GM23248 (cell line): ENCODE data around the gene FABP7. TPM values are rescaled to one million over a fixed set of nuclear protein-coding genes. Genes with fewer than 3 reads are reported as not detected.
A peak's percentile ranks its signal among the peaks of the same experiment; 100 is the strongest.

Source experiments
- DNase-seq: peaks from one replicate; pipeline ENCODE4 v3.0.0-alpha.2; 2015
- H2AFZ ChIP-seq: fragments of 200-600 bp; sonication (generic); 2 replicates; pipeline ENCODE4 v1.6.1; 2016; ENCODE audit warnings: antibody characterized with exemption
- H3F3A ChIP-seq: fragments of 200-600 bp; sonication (generic); 2 replicates; pipeline ENCODE4 v1.6.1; 2016; ENCODE audit warnings: mild to moderate bottlenecking, antibody characterized with exemption, mixed run types; ENCODE audit not compliant: insufficient read depth
- H3K27ac ChIP-seq: fragments of 200-600 bp; sonication (generic); 2 replicates; pipeline ENCODE4 v1.5.1; 2016; ENCODE audit warnings: mild to moderate bottlenecking
- H3K27me3 ChIP-seq: fragments of 200-600 bp; sonication (generic); replicated peaks from 2 replicates; pipeline ENCODE4 v1.6.1; 2016; ENCODE audit warnings: mild to moderate bottlenecking; ENCODE audit not compliant: insufficient read depth
- H3K36me3 ChIP-seq: fragments of 200-600 bp; sonication (generic); 2 replicates; pipeline ENCODE4 v1.6.1; 2016; ENCODE audit warnings: low read depth, mild to moderate bottlenecking
- H3K4me1 ChIP-seq: fragments of 200-600 bp; sonication (generic); 2 replicates; pipeline ENCODE4 v1.6.1; 2016; ENCODE audit warnings: mild to moderate bottlenecking; ENCODE audit not compliant: insufficient read depth
- H3K4me2 ChIP-seq: fragments of 200-600 bp; sonication (generic); one replicate; pipeline ENCODE4 v1.6.1; 2016; ENCODE audit warnings: mild to moderate bottlenecking; ENCODE audit not compliant: unreplicated experiment
- H3K4me3 ChIP-seq: fragments of 200-600 bp; sonication (generic); 2 replicates; pipeline ENCODE4 v1.5.1; 2016; ENCODE audit warnings: mild to moderate bottlenecking
- H3K79me2 ChIP-seq: fragments of 200-600 bp; sonication (generic); 2 replicates; pipeline ENCODE4 v1.6.1; 2016; ENCODE audit warnings: mild to moderate bottlenecking; ENCODE audit not compliant: insufficient read depth
- H3K9ac ChIP-seq: fragments of 200-600 bp; sonication (generic); 2 replicates; pipeline ENCODE4 v1.6.1; 2016; ENCODE audit warnings: mild to moderate bottlenecking
- H3K9me2 ChIP-seq: fragments of 200-600 bp; sonication (generic); 2 replicates; pipeline ENCODE4 v1.6.1; 2016; ENCODE audit warnings: mixed run types, mild to moderate bottlenecking, moderate library complexity; ENCODE audit not compliant: insufficient read depth
- H3K9me3 ChIP-seq: fragments of 200-600 bp; sonication (generic); one replicate; pipeline ENCODE4 v1.6.1; 2017; ENCODE audit warnings: low read depth
- H4K20me1 ChIP-seq: fragments of 200-600 bp; sonication (generic); 2 replicates; pipeline ENCODE4 v1.6.0; 2016; ENCODE audit not compliant: insufficient read depth
- EZH2 ChIP-seq: fragments of 200-600 bp; sonication (generic); IDR thresholded peaks from 2 replicates; pipeline ENCODE4 v1.6.1; 2018; ENCODE audit warnings: antibody characterized with exemption, mild to moderate bottlenecking; ENCODE audit not compliant: insufficient read depth, poor library complexity, severe bottlenecking
- EZH2phosphoT487 ChIP-seq: fragments of 200-600 bp; sonication (generic); IDR thresholded peaks from 2 replicates; pipeline ENCODE4 v1.6.1; 2018; ENCODE audit warnings: antibody characterized with exemption, moderate library complexity, mild to moderate bottlenecking, low read depth; ENCODE audit not compliant: insufficient read depth
- WGBS, 2 experiments: methylation state at CpG; one replicate each; pipeline ENCODE4 v1.1.6; 2015 to 2017; ENCODE audit warnings: low lambda C conversion rate in 2 of 2, low coverage in 1 of 2; ENCODE audit errors: missing lambda C conversion rate in 2 of 2; 5-methylcytosine and 5-hydroxymethylcytosine counted together
- in situ Hi-C: fragments of 300-500 bp; cut with MboI; formaldehyde crosslinking; loops from 2 replicates; pipeline ENCODE4 v1.15.0; 2020
- polyA plus RNA-seq: library from polyadenylated mRNA; unstranded; fragments of >200 nt; fragmentation: Nextera tagmentation; extraction: Ambion mirVana; gene quantifications from 2 replicates; pipeline ENCODE4 v1.2.1, GENCODE V29; 2016
- total RNA-seq: library from RNA; depleted of rRNA; stranded (reverse); fragments of >200 nt; shearing (Covaris generic); gene quantifications from 2 replicates; pipeline ENCODE4 v1.2.3, GENCODE V29; 2014

Gene FABP7
- total and polyA plus RNA-seq, 2 experiments from 2014 or later, result not detected

GRCh38 chr6:122798099-122798641, 18.7 kb downstream of the FABP7 start:
- H3K9me2 ChIP-seq, result no peaks in the 10 kb centered on the region; the same call in 1 of the 2 replicates
- no peaks in the 10 kb centered on the region for H3K27me3 ChIP-seq
- H3K4me2 ChIP-seq, result peak overlapping the region; percentile 65
- H4K20me1 ChIP-seq, result no peaks in the 10 kb centered on the region
- no peaks in the 10 kb centered on the region for H3K36me3 ChIP-seq
- H3K4me1 ChIP-seq, result peaks cover 28% of the 10 kb centered on the region
- TF ChIP-seq EZH2phosphoT487 (0 out of 2 replicates have a peak, but pooled peaks have one; percentile 54), EZH2 (no peak)
- H3K9me3 ChIP-seq, result no peaks in the 10 kb centered on the region
- H3F3A ChIP-seq, result peaks cover 33% of the 10 kb centered on the region
- H3K4me3 ChIP-seq, result peak overlapping the region; percentile 26; the same call in 1 of the 2 replicates
- in situ Hi-C loops, result no loop called here
- peak overlapping the region; percentile 46 for H3K27ac ChIP-seq
- H3K9ac ChIP-seq, result no peak overlapping the region
- H3K79me2 ChIP-seq, result peaks cover 17% of the 10 kb centered on the region
- H2AFZ ChIP-seq, result no peak overlapping the region
- 2% methylated on average over 6 of the region's 6 CpGs for WGBS, 2 experiments
- DNase-seq, result peak; percentile 93

DNA sequence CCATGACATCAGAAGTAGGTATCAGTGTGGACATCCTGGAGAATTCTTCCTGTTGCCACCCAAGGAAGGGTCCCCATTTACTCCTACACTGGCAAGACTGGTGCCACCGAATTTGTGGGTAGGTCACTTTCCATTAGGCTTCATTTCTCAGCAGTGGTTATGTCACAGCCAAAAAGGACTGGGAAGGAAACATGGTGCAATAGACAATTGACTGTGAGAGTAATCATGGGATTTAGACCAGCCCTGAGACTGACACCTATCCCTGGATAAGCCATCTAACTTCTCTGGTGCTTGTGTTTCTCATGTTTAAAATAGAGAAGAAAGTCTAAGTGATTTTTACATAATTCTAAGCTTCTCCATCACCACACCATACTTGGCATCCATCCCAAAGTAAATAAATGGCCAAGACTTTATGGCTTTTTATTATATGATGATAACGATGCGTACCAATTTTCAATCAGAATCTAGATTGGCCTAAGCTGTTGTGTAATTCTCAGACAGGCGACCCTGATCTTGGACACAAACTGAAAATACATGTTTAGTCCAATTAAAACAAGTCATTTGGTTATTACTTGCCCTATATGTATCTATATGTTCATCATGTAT, 19.7 kb downstream of the FABP7 start:
- H3K4me3 ChIP-seq, result no peak overlapping the region
- no peak overlapping the region for H3K9ac ChIP-seq
- H3K4me2 ChIP-seq, result no peak overlapping the region
- no peak overlapping the region for H2AFZ ChIP-seq
- no peaks in the 10 kb centered on the region for H3K36me3 ChIP-seq
- no peaks in the 10 kb centered on the region for H3K9me3 ChIP-seq
- no peak overlapping the region for H3K27ac ChIP-seq
- TF ChIP-seq EZH2, result no peak
- TF ChIP-seq EZH2phosphoT487, result no peak
- H3K4me1 ChIP-seq, result peaks cover 28% of the 10 kb centered on the region
- in situ Hi-C loops, result no loop called here
- H3F3A ChIP-seq, result peaks cover 38% of the 10 kb centered on the region
- no peak for DNase-seq
- H4K20me1 ChIP-seq, result no peaks in the 10 kb centered on the region
- peaks cover 12% of the 10 kb centered on the region for H3K79me2 ChIP-seq
- no peaks in the 10 kb centered on the region for H3K27me3 ChIP-seq
- WGBS, 2 experiments, result 95 to 96% methylated on average over 4 of the region's 4 CpGs
- H3K9me2 ChIP-seq, result no peaks in the 10 kb centered on the region

DNA sequence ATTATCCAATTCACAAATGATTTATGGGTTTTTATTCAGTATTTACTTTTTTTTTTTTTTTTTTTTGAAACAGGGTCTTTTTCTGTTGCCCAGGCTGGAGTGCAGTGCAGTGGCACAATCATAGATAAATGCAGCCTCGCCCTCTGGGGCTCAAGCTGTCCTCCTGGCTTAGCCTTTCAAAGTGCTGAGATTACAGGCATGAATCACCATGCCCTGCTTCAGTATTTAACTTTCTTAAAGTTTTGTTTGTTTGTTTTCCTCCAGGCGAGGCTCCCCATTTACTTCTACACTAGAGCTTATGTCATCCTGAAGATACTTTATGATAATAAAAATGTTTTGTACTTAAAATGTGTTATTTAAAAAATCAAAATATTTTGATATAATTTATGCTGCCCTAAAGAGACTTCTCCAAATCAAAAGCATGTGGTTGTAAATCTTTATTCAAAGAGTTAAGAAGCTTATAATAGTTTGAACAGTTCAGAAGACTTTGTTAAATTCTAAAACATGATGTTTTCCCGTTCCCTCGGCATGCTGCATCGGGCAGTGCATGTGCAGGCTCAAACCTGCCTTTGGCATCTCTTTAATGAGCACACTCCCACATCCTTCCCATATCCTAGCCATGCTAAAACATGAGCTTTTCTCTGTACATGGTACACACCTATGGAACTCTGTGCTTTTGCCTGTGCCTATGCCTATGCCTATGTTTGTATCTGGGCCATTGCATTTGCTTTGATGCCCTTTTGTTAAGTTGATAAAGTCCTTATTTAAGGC, 20.6 kb downstream of the FABP7 start:
- in situ Hi-C loops, result no loop called here
- DNase-seq, result peak; percentile 56
- no peak overlapping the region for H2AFZ ChIP-seq
- H3K27ac ChIP-seq, result no peak overlapping the region
- no peak overlapping the region for H3K9ac ChIP-seq
- H4K20me1 ChIP-seq, result no peaks in the 10 kb centered on the region
- 45 to 46% methylated on average over 5 of the region's 5 CpGs for WGBS, 2 experiments
- no peaks in the 10 kb centered on the region for H3K36me3 ChIP-seq
- peaks cover 28% of the 10 kb centered on the region for H3K4me1 ChIP-seq
- no peak overlapping the region for H3K4me3 ChIP-seq
- no peaks in the 10 kb centered on the region for H3K27me3 ChIP-seq
- no peak overlapping the region for H3K4me2 ChIP-seq
- TF ChIP-seq EZH2 (no peak), EZH2phosphoT487 (no peak)
- peaks cover 38% of the 10 kb centered on the region for H3F3A ChIP-seq
- H3K9me2 ChIP-seq, result no peaks in the 10 kb centered on the region
- peaks cover 4% of the 10 kb centered on the region for H3K79me2 ChIP-seq
- H3K9me3 ChIP-seq, result no peaks in the 10 kb centered on the region

DNA sequence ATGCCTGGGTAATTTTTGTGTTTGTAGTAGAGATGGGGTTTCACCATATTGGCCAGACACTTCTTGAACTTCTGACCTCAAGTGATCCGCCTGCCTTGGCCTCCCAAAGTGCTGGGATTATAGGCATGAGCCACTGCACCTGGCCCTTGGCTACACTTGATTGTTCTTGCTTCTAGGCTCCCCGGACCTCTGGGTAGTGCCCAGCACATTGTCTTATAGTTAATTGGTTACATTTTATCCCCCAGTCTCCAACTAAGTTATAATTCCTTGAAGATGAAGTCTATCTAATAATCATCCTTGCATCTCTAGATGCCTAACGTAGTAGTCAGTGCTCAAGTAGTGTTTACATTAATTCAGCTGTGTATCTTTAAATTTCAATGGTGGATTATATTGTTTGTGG, 21.4 kb downstream of the FABP7 start:
- Histone ChIP-seq H3K4me1 (peaks cover 28% of the 10 kb centered on the region), H3K9me3 (no peaks in the 10 kb centered on the region), H3F3A (peaks cover 38% of the 10 kb centered on the region), H3K79me2 (no peaks in the 10 kb centered on the region; the same call in 1 of the 2 replicates), H3K27me3 (no peaks in the 10 kb centered on the region), H4K20me1 (no peaks in the 10 kb centered on the region), H3K27ac (no peak overlapping the region), H3K9ac (no peak overlapping the region), H3K9me2 (no peaks in the 10 kb centered on the region), H2AFZ (no peak overlapping the region), H3K36me3 (no peaks in the 10 kb centered on the region), H3K4me3 (no peak overlapping the region), H3K4me2 (no peak overlapping the region)
- in situ Hi-C loops, result no loop called here
- DNase-seq, result no peak
- WGBS, 2 experiments, result 53 to 56% methylated on average over 3 of the region's 3 CpGs
- TF ChIP-seq EZH2 (no peak), EZH2phosphoT487 (no peak)
